Panc1 (cell line): ENCODE results near the gene APBB2. TPM values are rescaled to one million over a fixed set of nuclear protein-coding genes. Genes with fewer than 3 reads are reported as not detected.

ENCODE experiments used
- ATAC-seq: fragments of 200-7000 bp; cut with Tn5 transposase; 2 replicates; pipeline ENCODE4 v1.9.1; 2020; ENCODE audit warnings: mild to moderate bottlenecking, moderate library complexity
- BruUV-seq: library from RNA; stranded (reverse); fragments of 400-500 nt; replicated peaks from 2 replicates; lab custom pipeline; 2021; lab: Mats Ljungman, UMichigan
- CTCF ChIA-PET: fragments of 300-600 bp; sonication (Branson Sonifier 250); formaldehyde crosslinking; loops from one replicate; lab custom pipeline; 2022; ENCODE audit warnings: antibody characterized with exemption; lab: Charles Lee
- POLR2A ChIA-PET: fragments of 300-600 bp; sonication (Branson Sonifier 250); formaldehyde crosslinking; loops from one replicate; lab custom pipeline; 2022; ENCODE audit warnings: antibody characterized with exemption; lab: Charles Lee
- DNase-seq: peaks from one replicate; pipeline ENCODE4 v3.0.0-alpha.2; 2010; ENCODE audit warnings: low read depth, low spot score
- H3K27ac ChIP-seq: 2 replicates; pipeline ENCODE4 v1.5.1; 2011; ENCODE audit warnings: mild to moderate bottlenecking, low read length, inconsistent platforms
- H3K27me3 ChIP-seq: fragments of 200-500 bp; sonication (Bioruptor generic); 2 replicates; pipeline ENCODE4 v1.6.0; 2014; ENCODE audit warnings: low read length, inconsistent platforms; ENCODE audit not compliant: control insufficient read depth, insufficient read depth
- H3K36me3 ChIP-seq: fragments of 200-500 bp; sonication (Bioruptor generic); 2 replicates; pipeline ENCODE4 v1.5.1; 2014; ENCODE audit warnings: inconsistent platforms, mild to moderate bottlenecking, low read length, moderate library complexity; ENCODE audit not compliant: control insufficient read depth, insufficient read depth
- H3K4me1 ChIP-seq: 2 replicates; pipeline ENCODE4 v1.5.1; 2011; ENCODE audit warnings: inconsistent platforms, mild to moderate bottlenecking, low read length, moderate library complexity; ENCODE audit not compliant: control insufficient read depth, insufficient read depth
- H3K4me3 ChIP-seq, 2 experiments: 2 replicates each; pipeline ENCODE4 v1.5.1; 2011 to 2012; ENCODE audit warnings: low read depth in 2 of 2, low read length in 2 of 2, mild to moderate bottlenecking in 2 of 2, inconsistent platforms in 1 of 2, moderate library complexity in 1 of 2
- H3K9me3 ChIP-seq: fragments of 200-500 bp; sonication (Bioruptor generic); 2 replicates; pipeline ENCODE4 v1.5.1; 2014; ENCODE audit warnings: low read depth, mild to moderate bottlenecking, inconsistent platforms, low read length, moderate library complexity; ENCODE audit not compliant: control insufficient read depth, insufficient read depth
- POLR2AphosphoS5 ChIP-seq: IDR thresholded peaks from 2 replicates; pipeline ENCODE4 v1.6.1; 2012; ENCODE audit warnings: mild to moderate bottlenecking, low read depth, low read length, moderate library complexity
- SIN3A ChIP-seq: IDR thresholded peaks from 2 replicates; pipeline ENCODE4 v1.6.1; 2012; ENCODE audit warnings: low read depth, mild to moderate bottlenecking, low read length, moderate library complexity, borderline replicate concordance; ENCODE audit not compliant: insufficient read depth
- TCF7L2 ChIP-seq: IDR thresholded peaks from 2 replicates; pipeline ENCODE4 v1.6.1; 2011; ENCODE audit warnings: mild to moderate bottlenecking, low read depth, low read length, inconsistent platforms
- in situ Hi-C: cut with HindIII; loops from 2 replicates; pipeline ENCODE4 v1.10.0; 2016; ENCODE audit warnings: low sequenced_read_pairs, low pct_unique_long_range_greater_than_20kb
- intact Hi-C: fragments of 100-400 bp; cut with micrococcal nuclease; formaldehyde crosslinking; loops from one replicate; pipeline ENCODE4 v1.10.0; 2022; ENCODE audit not compliant: unreplicated experiment
- total RNA-seq: library from RNA; stranded (reverse); gene quantifications from one replicate; pipeline ENCODE4 v1.2.1, GENCODE V29; 2021; ENCODE audit not compliant: unreplicated experiment
- TF ChIP-seq, protein P1 (sequence below): fragments of 450-650 bp; IDR thresholded peaks from 2 replicates; pipeline ENCODE4 v1.5.1; 2017; ENCODE audit warnings: mild to moderate bottlenecking
- TF ChIP-seq, protein P2 (sequence below), 2 experiments: IDR thresholded peaks; 2 replicates each; pipeline ENCODE4 v1.6.1; 2011 to 2012; ENCODE audit warnings: low read depth in 2 of 2, control low read depth in 1 of 2, low read length in 1 of 2, mild to moderate bottlenecking in 1 of 2, moderate library complexity in 1 of 2; ENCODE audit not compliant: insufficient read depth in 1 of 2

APBB2 gene
- total RNA-seq, 1 experiment from 2014 or later, result 27.1 TPM

DNA sequence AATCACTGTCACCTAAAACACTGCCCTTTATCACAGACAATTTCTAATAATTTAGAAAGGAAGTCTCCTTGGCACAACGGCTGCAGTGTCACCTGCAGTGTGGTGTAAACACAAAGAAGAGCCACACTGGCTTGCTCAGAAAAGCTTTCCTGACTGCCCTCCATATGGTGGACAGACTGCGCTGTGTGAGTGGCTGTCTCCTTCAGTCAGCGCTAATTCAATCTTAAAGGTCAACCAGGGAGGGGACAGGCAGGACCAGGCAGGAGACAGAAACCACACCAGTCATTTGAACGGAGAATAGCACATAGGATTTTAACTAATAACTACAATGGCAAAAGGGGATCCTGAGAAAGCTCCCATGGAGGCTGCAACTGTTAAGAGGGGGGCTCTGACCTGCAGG, 332.5 kb downstream of the APBB2 start:
- Histone ChIP-seq H3K27ac (no peak overlapping the region), H3K4me3 (no peak overlapping the region), H3K4me1 (no peaks in the 10 kb centered on the region), H3K36me3 (no peaks in the 10 kb centered on the region), H3K9me3 (no peaks in the 10 kb centered on the region), H3K27me3 (no peaks in the 10 kb centered on the region)
- in situ Hi-C loops (no loop called here), intact Hi-C loops (no loop called here)
- ChIA-PET POLR2A (no interaction called here), CTCF (no interaction called here)
- TF ChIP-seq, protein P1, sequence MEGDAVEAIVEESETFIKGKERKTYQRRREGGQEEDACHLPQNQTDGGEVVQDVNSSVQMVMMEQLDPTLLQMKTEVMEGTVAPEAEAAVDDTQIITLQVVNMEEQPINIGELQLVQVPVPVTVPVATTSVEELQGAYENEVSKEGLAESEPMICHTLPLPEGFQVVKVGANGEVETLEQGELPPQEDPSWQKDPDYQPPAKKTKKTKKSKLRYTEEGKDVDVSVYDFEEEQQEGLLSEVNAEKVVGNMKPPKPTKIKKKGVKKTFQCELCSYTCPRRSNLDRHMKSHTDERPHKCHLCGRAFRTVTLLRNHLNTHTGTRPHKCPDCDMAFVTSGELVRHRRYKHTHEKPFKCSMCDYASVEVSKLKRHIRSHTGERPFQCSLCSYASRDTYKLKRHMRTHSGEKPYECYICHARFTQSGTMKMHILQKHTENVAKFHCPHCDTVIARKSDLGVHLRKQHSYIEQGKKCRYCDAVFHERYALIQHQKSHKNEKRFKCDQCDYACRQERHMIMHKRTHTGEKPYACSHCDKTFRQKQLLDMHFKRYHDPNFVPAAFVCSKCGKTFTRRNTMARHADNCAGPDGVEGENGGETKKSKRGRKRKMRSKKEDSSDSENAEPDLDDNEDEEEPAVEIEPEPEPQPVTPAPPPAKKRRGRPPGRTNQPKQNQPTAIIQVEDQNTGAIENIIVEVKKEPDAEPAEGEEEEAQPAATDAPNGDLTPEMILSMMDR, result no peak
- no peak for TF ChIP-seq POLR2AphosphoS5
- TF ChIP-seq, protein P2, sequence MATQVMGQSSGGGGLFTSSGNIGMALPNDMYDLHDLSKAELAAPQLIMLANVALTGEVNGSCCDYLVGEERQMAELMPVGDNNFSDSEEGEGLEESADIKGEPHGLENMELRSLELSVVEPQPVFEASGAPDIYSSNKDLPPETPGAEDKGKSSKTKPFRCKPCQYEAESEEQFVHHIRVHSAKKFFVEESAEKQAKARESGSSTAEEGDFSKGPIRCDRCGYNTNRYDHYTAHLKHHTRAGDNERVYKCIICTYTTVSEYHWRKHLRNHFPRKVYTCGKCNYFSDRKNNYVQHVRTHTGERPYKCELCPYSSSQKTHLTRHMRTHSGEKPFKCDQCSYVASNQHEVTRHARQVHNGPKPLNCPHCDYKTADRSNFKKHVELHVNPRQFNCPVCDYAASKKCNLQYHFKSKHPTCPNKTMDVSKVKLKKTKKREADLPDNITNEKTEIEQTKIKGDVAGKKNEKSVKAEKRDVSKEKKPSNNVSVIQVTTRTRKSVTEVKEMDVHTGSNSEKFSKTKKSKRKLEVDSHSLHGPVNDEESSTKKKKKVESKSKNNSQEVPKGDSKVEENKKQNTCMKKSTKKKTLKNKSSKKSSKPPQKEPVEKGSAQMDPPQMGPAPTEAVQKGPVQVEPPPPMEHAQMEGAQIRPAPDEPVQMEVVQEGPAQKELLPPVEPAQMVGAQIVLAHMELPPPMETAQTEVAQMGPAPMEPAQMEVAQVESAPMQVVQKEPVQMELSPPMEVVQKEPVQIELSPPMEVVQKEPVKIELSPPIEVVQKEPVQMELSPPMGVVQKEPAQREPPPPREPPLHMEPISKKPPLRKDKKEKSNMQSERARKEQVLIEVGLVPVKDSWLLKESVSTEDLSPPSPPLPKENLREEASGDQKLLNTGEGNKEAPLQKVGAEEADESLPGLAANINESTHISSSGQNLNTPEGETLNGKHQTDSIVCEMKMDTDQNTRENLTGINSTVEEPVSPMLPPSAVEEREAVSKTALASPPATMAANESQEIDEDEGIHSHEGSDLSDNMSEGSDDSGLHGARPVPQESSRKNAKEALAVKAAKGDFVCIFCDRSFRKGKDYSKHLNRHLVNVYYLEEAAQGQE (IDR thresholded peaks at IDR 0.05; ENCODE audit: insufficient read depth in 1 of 2, low read depth in 2 of 2, low read length in 1 of 2), result no peak
- TF ChIP-seq SIN3A, result no peak
- DNase-seq, result no peak
- ATAC-seq, result no peak
- no TSS peak for BruUV-seq

DNA sequence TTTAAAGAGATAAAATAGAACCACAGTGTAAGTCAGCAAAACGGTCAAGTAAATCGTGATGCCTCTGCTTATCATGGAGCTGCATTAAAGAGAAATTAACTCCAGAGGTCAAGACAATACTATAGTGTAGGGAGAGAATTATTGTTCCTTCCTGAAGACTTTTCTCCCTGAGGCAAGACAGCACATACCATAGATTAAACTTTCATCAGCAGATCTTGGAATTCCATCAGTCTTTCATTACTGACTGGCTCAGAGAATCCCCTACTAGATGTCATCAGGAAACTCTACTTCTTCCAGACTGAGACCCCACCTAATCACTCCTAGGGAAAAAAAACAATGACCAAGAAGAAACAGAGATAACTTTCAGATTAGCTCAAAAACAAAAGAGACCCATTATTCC, 333.2 kb downstream of the APBB2 start:
- ATAC-seq, result no peak
- POLR2A ChIA-PET, result no interaction called here
- in situ Hi-C loops (no loop called here), intact Hi-C loops (no loop called here)
- TF ChIP-seq POLR2AphosphoS5, result no peak
- H3K36me3 ChIP-seq, result no peaks in the 10 kb centered on the region
- no peak overlapping the region for H3K27ac ChIP-seq
- H3K4me1 ChIP-seq, result no peaks in the 10 kb centered on the region
- no peak for DNase-seq
- no TSS peak for BruUV-seq
- H3K27me3 ChIP-seq, result no peaks in the 10 kb centered on the region
- no peaks in the 10 kb centered on the region for H3K9me3 ChIP-seq
- H3K4me3 ChIP-seq, result no peak overlapping the region
- CTCF ChIA-PET, result interaction anchor here (0.6 kb wide), 2 partner anchors 17 to 21 kb away, joined by 3 read pairs; no protein-coding TSS in a partner anchor

DNA sequence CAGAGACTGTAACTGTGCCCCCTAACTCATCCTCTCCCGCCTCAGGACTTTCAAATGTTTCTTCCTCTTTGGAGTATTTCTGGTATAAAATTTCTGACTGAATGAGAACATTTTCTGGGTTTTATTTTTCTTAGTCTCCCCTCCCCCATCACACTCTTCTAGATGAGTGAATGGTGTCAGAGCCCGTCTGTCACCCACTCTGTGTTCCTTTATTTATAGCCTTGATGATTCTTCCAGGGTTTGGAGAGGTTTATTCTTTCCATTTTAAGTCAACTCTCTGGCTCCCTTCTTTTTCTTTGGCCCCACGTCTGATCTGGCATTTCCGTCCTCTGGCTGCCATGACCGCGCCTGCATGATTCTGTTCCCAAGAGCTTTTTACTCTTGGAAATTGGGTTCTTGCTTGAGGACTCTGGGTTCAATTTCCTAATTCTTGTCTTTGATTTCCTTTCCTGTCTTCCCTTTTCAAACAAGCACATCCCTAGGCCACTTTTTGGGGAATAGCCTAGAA, 335.7 kb downstream of the APBB2 start:
- TF ChIP-seq SIN3A, result no peak
- TF ChIP-seq, protein P1, result no peak
- TF ChIP-seq POLR2AphosphoS5, result no peak
- no peak for TF ChIP-seq TCF7L2
- TF ChIP-seq, protein P2 (IDR thresholded peaks at IDR 0.05; ENCODE audit: insufficient read depth in 1 of 2, low read depth in 2 of 2, low read length in 1 of 2), result no peak
- DNase-seq (no peak), ATAC-seq (no peak)
- Histone ChIP-seq H3K4me1 (no peaks in the 10 kb centered on the region), H3K27me3 (no peaks in the 10 kb centered on the region), H3K36me3 (no peaks in the 10 kb centered on the region), H3K4me3 (no peak overlapping the region), H3K9me3 (no peaks in the 10 kb centered on the region), H3K27ac (no peak overlapping the region)
- BruUV-seq, result no TSS peak
- ChIA-PET CTCF (no interaction called here), POLR2A (no interaction called here)
- in situ Hi-C loops, result no loop called here
- intact Hi-C loops, result no loop called here
